AG04450 (cell line): Measurements from ENCODE around the gene MBOAT2. TPM values are rescaled to one million over a fixed set of nuclear protein-coding genes. Genes with fewer than 3 reads are reported as not detected.

ENCODE experiments used
- CTCF ChIA-PET: fragments of 300-600, 350-600 bp; formaldehyde crosslinking; extraction: SDS; loops from one replicate; lab custom pipeline; 2022; ENCODE audit warnings: antibody characterized with exemption, inconsistent platforms; lab: Charles Lee
- POLR2A ChIA-PET: fragments of 350-600 bp; formaldehyde crosslinking; extraction: SDS; loops from one replicate; lab custom pipeline; 2021; ENCODE audit warnings: antibody characterized with exemption, inconsistent platforms; lab: Yijun Ruan, JAX
- DNase-seq: peaks from one replicate; pipeline ENCODE4 v3.0.0-alpha.2; 2011; ENCODE audit warnings: low read depth, low spot score
- H3K27ac ChIP-seq: one replicate; pipeline ENCODE4 v1.5.1; 2012; ENCODE audit warnings: low read depth, low read length, control low read depth
- H3K27me3 ChIP-seq: one replicate; pipeline ENCODE4 v1.6.0; 2012; ENCODE audit warnings: low read length; ENCODE audit not compliant: control insufficient read depth, insufficient read depth
- H3K4me3 ChIP-seq: 2 replicates; pipeline ENCODE4 v1.5.1; 2011; ENCODE audit warnings: mild to moderate bottlenecking, low read depth, low read length, control low read depth
- H3K9me3 ChIP-seq: 2 replicates; pipeline ENCODE4 v1.5.1; 2012; ENCODE audit warnings: low read length; ENCODE audit not compliant: control insufficient read depth, insufficient read depth
- polyA plus RNA-seq: library from polyadenylated mRNA; depleted of rRNA; stranded (reverse); fragments of >200 nt; gene quantifications from 2 replicates; pipeline ENCODE4 v1.2.3, GENCODE V29; 2011
- TF ChIP-seq, protein P1 (sequence below): IDR thresholded peaks from 2 replicates; pipeline ENCODE4 v1.5.1; 2011; ENCODE audit warnings: low read depth, low read length, control low read depth, inconsistent platforms

MBOAT2 gene
- polyA plus RNA-seq, 1 experiment, result 75.2 TPM

DNA sequence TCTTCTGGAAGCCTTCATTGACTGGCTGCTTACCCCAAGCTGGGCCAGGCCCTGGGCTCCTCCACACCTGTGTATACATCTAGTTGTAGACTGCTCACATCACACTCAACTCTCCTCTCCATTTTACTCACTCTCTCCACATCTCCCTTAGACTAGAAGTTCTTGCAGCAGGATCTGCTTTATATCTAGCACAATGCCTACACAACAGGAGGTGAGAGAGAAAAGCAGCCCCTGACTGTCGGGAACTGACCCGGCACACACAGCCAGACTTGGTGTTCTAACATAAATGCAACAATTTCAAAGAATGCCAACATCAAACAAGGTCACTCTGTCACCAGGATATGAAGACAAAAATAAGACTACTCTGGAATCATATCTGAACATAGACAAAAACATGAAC is 172.0 kb downstream of the MBOAT2 start:
- POLR2A ChIA-PET, result no interaction called here
- DNase-seq, result no peak
- H3K27ac ChIP-seq, result no peak overlapping the region
- no peaks in the 10 kb centered on the region for H3K27me3 ChIP-seq
- TF ChIP-seq, protein P1, sequence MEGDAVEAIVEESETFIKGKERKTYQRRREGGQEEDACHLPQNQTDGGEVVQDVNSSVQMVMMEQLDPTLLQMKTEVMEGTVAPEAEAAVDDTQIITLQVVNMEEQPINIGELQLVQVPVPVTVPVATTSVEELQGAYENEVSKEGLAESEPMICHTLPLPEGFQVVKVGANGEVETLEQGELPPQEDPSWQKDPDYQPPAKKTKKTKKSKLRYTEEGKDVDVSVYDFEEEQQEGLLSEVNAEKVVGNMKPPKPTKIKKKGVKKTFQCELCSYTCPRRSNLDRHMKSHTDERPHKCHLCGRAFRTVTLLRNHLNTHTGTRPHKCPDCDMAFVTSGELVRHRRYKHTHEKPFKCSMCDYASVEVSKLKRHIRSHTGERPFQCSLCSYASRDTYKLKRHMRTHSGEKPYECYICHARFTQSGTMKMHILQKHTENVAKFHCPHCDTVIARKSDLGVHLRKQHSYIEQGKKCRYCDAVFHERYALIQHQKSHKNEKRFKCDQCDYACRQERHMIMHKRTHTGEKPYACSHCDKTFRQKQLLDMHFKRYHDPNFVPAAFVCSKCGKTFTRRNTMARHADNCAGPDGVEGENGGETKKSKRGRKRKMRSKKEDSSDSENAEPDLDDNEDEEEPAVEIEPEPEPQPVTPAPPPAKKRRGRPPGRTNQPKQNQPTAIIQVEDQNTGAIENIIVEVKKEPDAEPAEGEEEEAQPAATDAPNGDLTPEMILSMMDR, result no peak
- CTCF ChIA-PET, result no interaction called here
- no peak overlapping the region for H3K4me3 ChIP-seq
- H3K9me3 ChIP-seq, result no peaks in the 10 kb centered on the region

- Histone ChIP-seq H3K27ac (no peak overlapping the region), H3K4me3 (no peak overlapping the region), H3K9me3 (no peaks in the 10 kb centered on the region), H3K27me3 (no peaks in the 10 kb centered on the region)
- no peak for DNase-seq
- ChIA-PET CTCF (no interaction called here), POLR2A (no interaction called here)
- TF ChIP-seq, protein P1, result no peak
Observed at GRCh38 chr2:8827729-8828128, 175.8 kb downstream of the MBOAT2 start.

DNA sequence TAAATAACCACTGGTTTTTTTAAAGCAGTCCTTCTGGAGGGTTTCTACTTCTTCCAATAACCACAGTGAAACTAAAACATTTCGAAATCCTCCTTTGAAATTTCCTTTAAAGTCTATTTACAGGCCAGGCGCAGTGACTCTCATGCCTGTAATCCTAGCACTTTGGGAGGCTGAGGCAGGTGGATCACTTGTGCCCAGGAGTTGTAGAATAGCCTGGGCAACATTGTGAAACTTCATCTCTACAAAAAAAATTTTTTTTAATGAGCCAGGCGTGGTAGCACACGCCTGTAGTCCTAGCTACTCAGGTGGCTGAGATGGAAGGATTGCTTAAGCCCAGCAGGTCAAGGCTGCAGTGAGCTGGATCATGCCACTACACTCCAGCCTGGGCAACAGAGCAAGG is 181.3 kb downstream of the MBOAT2 start:
- TF ChIP-seq, protein P1, result no peak
- POLR2A ChIA-PET, result interaction anchor here (0.7 kb wide), 1 partner anchor 102 kb away, joined by 3 read pairs; no protein-coding TSS in a partner anchor
- Histone ChIP-seq H3K4me3 (no peak overlapping the region), H3K27ac (no peak overlapping the region), H3K27me3 (no peaks in the 10 kb centered on the region), H3K9me3 (no peaks in the 10 kb centered on the region)
- CTCF ChIA-PET, result interaction anchor here (0.6 kb wide), 1 partner anchor 10 kb away, joined by 3 read pairs; no protein-coding TSS in a partner anchor
- DNase-seq, result no peak

DNA sequence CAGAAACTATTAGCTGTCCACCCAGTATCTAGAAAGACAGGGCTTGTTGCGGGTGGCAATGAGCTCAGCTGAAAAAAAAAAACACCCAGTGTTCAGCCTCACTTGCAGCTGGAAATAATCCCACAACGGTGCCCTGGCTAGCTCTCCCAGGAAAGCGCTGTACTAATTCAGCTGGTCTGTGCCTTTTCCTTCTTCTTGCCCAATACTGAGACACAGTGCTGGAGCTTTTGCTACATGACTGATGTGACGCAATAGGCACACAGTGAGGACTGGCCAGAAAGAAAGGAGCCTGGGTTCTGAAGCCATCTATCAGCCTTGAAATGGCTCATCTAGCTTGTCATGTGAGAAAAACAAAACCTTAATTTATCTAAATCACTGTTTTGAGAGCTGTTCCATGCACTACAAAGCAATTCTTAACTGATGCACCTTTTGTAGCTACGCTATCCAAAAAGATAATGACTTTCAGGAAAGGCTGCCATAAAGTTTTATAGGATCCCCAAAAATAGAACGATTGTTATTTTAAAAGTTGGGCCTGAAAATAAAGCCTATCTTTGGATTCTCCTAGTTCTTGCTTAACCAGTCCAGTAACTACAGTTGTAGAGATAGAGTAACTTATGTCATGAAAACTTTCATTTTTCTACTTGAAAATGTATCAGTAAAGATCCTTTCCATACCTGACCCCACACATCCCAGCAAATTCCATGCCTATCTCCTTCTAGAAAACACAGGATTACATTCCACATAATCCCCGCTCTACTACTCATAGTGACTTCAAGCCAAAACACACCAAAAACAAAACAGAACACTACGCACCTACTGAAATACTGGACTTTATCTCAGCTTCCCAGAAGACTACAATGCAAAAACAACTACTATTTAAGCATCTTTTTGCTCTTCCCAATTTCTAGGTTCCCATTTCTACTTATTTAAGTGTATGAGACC is 181.9 kb downstream of the MBOAT2 start:
- TF ChIP-seq, protein P1, result no peak
- Histone ChIP-seq H3K27ac (no peak overlapping the region), H3K9me3 (no peaks in the 10 kb centered on the region), H3K4me3 (no peak overlapping the region), H3K27me3 (no peaks in the 10 kb centered on the region)
- POLR2A ChIA-PET, result interaction anchor here (0.7 to 0.8 kb wide), 3 partner anchors 15 to 102 kb away, joined by 3 to 4 read pairs (median 3); no protein-coding TSS in a partner anchor
- no peak for DNase-seq
- CTCF ChIA-PET, result interaction anchor here (0.6 kb wide), 1 partner anchor 11 kb away, joined by 3 read pairs; no protein-coding TSS in a partner anchor

DNA sequence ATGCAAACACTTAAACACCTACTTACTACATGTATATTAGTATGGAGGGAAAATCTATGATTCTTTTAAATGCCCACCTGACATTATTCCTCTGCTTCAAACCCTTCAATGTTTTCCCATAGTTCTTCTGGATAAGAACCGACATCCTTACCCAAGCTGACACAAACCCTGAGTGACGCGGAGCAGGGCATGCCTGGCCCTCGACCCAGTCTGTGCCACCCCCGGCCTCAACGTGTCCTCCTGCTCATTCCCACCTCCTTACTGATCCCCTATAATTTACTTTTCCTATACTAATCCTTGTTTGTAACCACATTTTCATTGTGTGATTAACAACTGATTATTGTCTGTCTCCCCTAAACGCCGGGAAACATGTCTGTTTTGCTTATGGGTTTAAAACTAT is 183.5 kb downstream of the MBOAT2 start:
- POLR2A ChIA-PET, result no interaction called here

More for the DNA sequence above, 183.5 kb downstream of the MBOAT2 start:
- Histone ChIP-seq H3K9me3 (no peaks in the 10 kb centered on the region), H3K27ac (no peak overlapping the region), H3K27me3 (no peaks in the 10 kb centered on the region), H3K4me3 (no peak overlapping the region)
- DNase-seq, result no peak
- TF ChIP-seq, protein P1, result no peak
- CTCF ChIA-PET, result no interaction called here
